22Rv1 (cell line): ENCODE data around the gene LYPD5.

Experiments
- CTCF ChIP-seq: fragments of 450-650 bp; IDR thresholded peaks from 2 replicates; pipeline ENCODE4 v1.5.1; 2017; ENCODE audit warnings: mild to moderate bottlenecking
- ZFX ChIP-seq: fragments of 450-650 bp; IDR thresholded peaks from 2 replicates; pipeline ENCODE4 v1.6.1; 2017; ENCODE audit warnings: antibody characterized with exemption, borderline replicate concordance

- no peak for TF ChIP-seq CTCF
- no peak for TF ChIP-seq ZFX
Observed at GRCh38 chr19:43812259-43812658, 10.0 kb upstream of the LYPD5 start.
